T47D (cell line): ENCODE results near the gene DAO.

ENCODE experiments used
- DNase-seq, 2 experiments: peaks; one replicate each; pipeline versions ENCODE4 v3.0.0 to v3.0.0-alpha.2; 2011 to 2012; ENCODE audit warnings: low read depth in 1 of 2, low spot score in 1 of 2
- JUND ChIP-seq: IDR thresholded peaks from 2 replicates; pipeline ENCODE4 v1.6.1; 2012; ENCODE audit warnings: low read depth
- in situ Hi-C: cut with HindIII; loops from 2 replicates; pipeline ENCODE4 v1.10.0; 2016; ENCODE audit warnings: low sequenced_read_pairs, low pct_unique_long_range_greater_than_20kb

The DAO gene

GRCh38 chr12:108896817-108897216 lies 16.9 kb downstream of the DAO start:
- DNase-seq, result no peak
- no peak for TF ChIP-seq JUND
- in situ Hi-C loops, result no loop called here

GRCh38 chr12:108899145-108899544 lies 19.3 kb downstream of the DAO start:
- TF ChIP-seq JUND, result no peak
- no peak for DNase-seq
- in situ Hi-C loops, result no loop called here

GRCh38 chr12:108905725-108906124 lies 25.8 kb downstream of the DAO start:
- in situ Hi-C loops, result no loop called here
- DNase-seq, result no peak
- no peak for TF ChIP-seq JUND

- in situ Hi-C loops, result no loop called here
- no peak for DNase-seq
- no peak for TF ChIP-seq JUND
Measured at GRCh38 chr12:108906971-108907370, 27.1 kb downstream of the DAO start.

- peak; percentile 24 to 90 for DNase-seq
- TF ChIP-seq JUND, result no peak
- in situ Hi-C loops, result no loop called here
Measured at GRCh38 chr12:108907839-108908351, 28.0 kb downstream of the DAO start.

GRCh38 chr12:108910336-108910735 lies 30.4 kb downstream of the DAO start:
- TF ChIP-seq JUND, result no peak
- DNase-seq, result no peak
- in situ Hi-C loops, result no loop called here

GRCh38 chr12:108911915-108912314 lies 32.0 kb downstream of the DAO start:
- peak in 1 of 2 experiments; percentile 86 for DNase-seq
- TF ChIP-seq JUND, result no peak
- in situ Hi-C loops, result no loop called here

GRCh38 chr12:108912361-108912760 lies 32.5 kb downstream of the DAO start:
- no peak for DNase-seq
- in situ Hi-C loops, result no loop called here
- TF ChIP-seq JUND, result no peak

GRCh38 chr12:108914121-108914531 lies 34.2 kb downstream of the DAO start:
- in situ Hi-C loops, result no loop called here
- no peak for DNase-seq
- no peak for TF ChIP-seq JUND

- in situ Hi-C loops, result no loop called here
- no peak for TF ChIP-seq JUND
Measured at GRCh38 chr12:108915632-108916133, 35.8 kb downstream of the DAO start.

GRCh38 chr12:108916336-108916735 lies 36.4 kb downstream of the DAO start:
- DNase-seq, result peak in 1 of 2 experiments; percentile 40
- in situ Hi-C loops, result no loop called here
- TF ChIP-seq JUND, result no peak

More at GRCh38 chr12:108915632-108916133, 35.8 kb downstream of the DAO start:
- DNase-seq, result no peak

- no peak for DNase-seq
- in situ Hi-C loops, result no loop called here
- no peak for TF ChIP-seq JUND
Measured at GRCh38 chr12:108918206-108918605, 38.3 kb downstream of the DAO start.

- in situ Hi-C loops, result no loop called here
- DNase-seq, result no peak
- TF ChIP-seq JUND, result no peak
Measured at GRCh38 chr12:108918960-108919642, 39.2 kb downstream of the DAO start.
